Neural progenitor cell (in vitro differentiated cells): Measurements from ENCODE around the gene RELCH. TPM values are rescaled to one million over a fixed set of nuclear protein-coding genes. Genes with fewer than 3 reads are reported as not detected.

Experiments
- DNase-seq: peaks from one replicate; pipeline ENCODE4 v3.0.0-alpha.2; 2016; ENCODE audit warnings: low spot score
- H2AFZ ChIP-seq: fragments of 200-600 bp; sonication (generic); replicated peaks from 2 replicates; pipeline ENCODE4 v1.6.1; 2016; ENCODE audit warnings: antibody characterized with exemption
- H3F3A ChIP-seq: fragments of 200-600 bp; sonication (generic); 2 replicates; pipeline ENCODE4 v1.6.1; 2016; ENCODE audit warnings: antibody characterized with exemption, low read depth
- H3K27ac ChIP-seq: fragments of 200-600 bp; sonication (generic); 2 replicates; pipeline ENCODE4 v1.5.1; 2016; ENCODE audit warnings: mild to moderate bottlenecking
- H3K27me3 ChIP-seq: fragments of 200-600 bp; sonication (generic); 2 replicates; pipeline ENCODE4 v1.6.1; 2016; ENCODE audit warnings: mild to moderate bottlenecking, moderate library complexity
- H3K36me3 ChIP-seq: fragments of 200-600 bp; sonication (generic); 2 replicates; pipeline ENCODE4 v1.5.1; 2016
- H3K4me1 ChIP-seq: fragments of 200-600 bp; sonication (generic); 2 replicates; pipeline ENCODE4 v1.6.1; 2016; ENCODE audit warnings: mixed run types
- H3K4me2 ChIP-seq: fragments of 200-600 bp; sonication (generic); 2 replicates; pipeline ENCODE4 v1.6.1; 2016
- H3K4me3 ChIP-seq: fragments of 200-600 bp; sonication (generic); 2 replicates; pipeline ENCODE4 v1.5.1; 2016
- H3K79me2 ChIP-seq: fragments of 200-600 bp; sonication (generic); 2 replicates; pipeline ENCODE4 v1.6.1; 2016; ENCODE audit warnings: low read depth
- H3K9ac ChIP-seq: fragments of 200-600 bp; sonication (generic); 2 replicates; pipeline ENCODE4 v1.6.1; 2016
- H3K9me3 ChIP-seq: fragments of 200-600 bp; sonication (generic); 2 replicates; pipeline ENCODE4 v1.5.1; 2016; ENCODE audit warnings: low read depth
- H4K20me1 ChIP-seq: fragments of 200-600 bp; sonication (generic); 2 replicates; pipeline ENCODE4 v1.6.1; 2016; ENCODE audit warnings: low read depth
- H3K27ac Mint-ChIP-seq: 3 replicates; pipeline ENCODE4 v1.8.0; 2021; ENCODE audit warnings: mixed read lengths
- H3K27me3 Mint-ChIP-seq: 2 replicates; pipeline ENCODE4 v1.8.0; 2022; ENCODE audit warnings: low read depth, mild to moderate bottlenecking, inconsistent platforms, moderate library complexity, mixed read lengths; ENCODE audit not compliant: insufficient read depth
- H3K36me3 Mint-ChIP-seq: 3 replicates; pipeline ENCODE4 v1.8.0; 2021; ENCODE audit warnings: mixed read lengths
- H3K4me1 Mint-ChIP-seq: 3 replicates; pipeline ENCODE4 v1.8.0; 2021; ENCODE audit warnings: mixed read lengths
- H3K4me3 Mint-ChIP-seq: 3 replicates; pipeline ENCODE4 v1.8.0; 2021; ENCODE audit warnings: mild to moderate bottlenecking, moderate library complexity, mixed read lengths
- H3K9me3 Mint-ChIP-seq: 3 replicates; pipeline ENCODE4 v1.8.0; 2020; ENCODE audit warnings: mixed read lengths
- CTCF ChIP-seq: fragments of 200-600 bp; sonication (generic); IDR thresholded peaks from 2 replicates; pipeline ENCODE4 v1.5.1; 2017; ENCODE audit warnings: antibody characterized with exemption, mild to moderate bottlenecking
- EZH2 ChIP-seq: fragments of 200-600 bp; sonication (generic); IDR thresholded peaks from 2 replicates; pipeline ENCODE4 v1.6.1; 2017; ENCODE audit warnings: antibody characterized with exemption, mild to moderate bottlenecking, moderate library complexity
- EZH2phosphoT487 ChIP-seq: fragments of 200-600 bp; sonication (generic); IDR thresholded peaks from 2 replicates; pipeline ENCODE4 v1.6.1; 2017; ENCODE audit warnings: antibody characterized with exemption
- total RNA-seq: library from RNA; depleted of rRNA; stranded (reverse); fragments of >200 nt; gene quantifications from 2 replicates; pipeline ENCODE4 v1.2.3, GENCODE V29; 2015; ENCODE audit warnings: low replicate concordance

RELCH gene
- total RNA-seq, result 27.9 and 40.9 TPM in 2 replicates

GRCh38 chr18:62186774-62187542 lies at the start of gene RELCH, which contains the start of gene PIGN:
TSS of gene RELCH (plus strand) at chr18:62187255. CDS start at chr18:62187506, 251 bp downstream.
TSS of gene PIGN (minus strand) at chr18:62187056. CDS start at chr18:62161353, 25,703 bp downstream.
- no peaks in the 10 kb centered on the region for H3K36me3 ChIP-seq

GRCh38 chr18:62138461-62139235 lies 48.4 kb upstream of the RELCH start:
- Histone ChIP-seq H3K27ac (no peak overlapping the region), H3K27me3 (no peaks in the 10 kb centered on the region), H3K4me2 (no peak overlapping the region), H3K79me2 (no peaks in the 10 kb centered on the region), H3K9ac (no peak overlapping the region), H4K20me1 (no peaks in the 10 kb centered on the region), H3K4me3 (no peak overlapping the region), H2AFZ (no peak overlapping the region), H3K9me3 (no peaks in the 10 kb centered on the region), H3K4me1 (peaks cover 3% of the 10 kb centered on the region), H3F3A (peaks cover 7% of the 10 kb centered on the region), H3K36me3 (peaks cover 6% of the 10 kb centered on the region)
- Mint-ChIP-seq H3K4me1 (peaks cover 4% of the 10 kb centered on the region), H3K27me3 (no peaks in the 10 kb centered on the region), H3K4me3 (no peak overlapping the region), H3K27ac (no peak overlapping the region), H3K36me3 (peaks cover 5% of the 10 kb centered on the region), H3K9me3 (no peaks in the 10 kb centered on the region)
- TF ChIP-seq EZH2 (no peak), EZH2phosphoT487 (no peak), CTCF (no peak)
- DNase-seq, result no peak

More at GRCh38 chr18:62186774-62187542, at the start of gene RELCH, which contains the start of gene PIGN:
- H4K20me1 ChIP-seq, result peaks cover 31% of the 10 kb centered on the region
- H3K27ac Mint-ChIP-seq, result peak within 1 kb of the TSS; percentile 98
- peak within 1 kb of the TSS; percentile 86 for H2AFZ ChIP-seq
- no peaks in the 10 kb centered on the region for H3K27me3 ChIP-seq
- H3K9ac ChIP-seq, result peak within 1 kb of the TSS; percentile 91
- peaks cover 20% of the 10 kb centered on the region for H3K4me1 ChIP-seq
- DNase-seq, result peak; percentile 99
- H3F3A ChIP-seq, result peaks cover 24% of the 10 kb centered on the region
- peaks cover 6% of the 10 kb centered on the region for H3K9me3 Mint-ChIP-seq
- peak within 1 kb of the TSS; percentile 92 for H3K27ac ChIP-seq
- H3K4me3 Mint-ChIP-seq, result peak within 1 kb of the TSS; percentile 100
- peak within 1 kb of the TSS; percentile 98 for H3K4me2 ChIP-seq
- no peak for TF ChIP-seq CTCF
- TF ChIP-seq EZH2phosphoT487, result no peak
- TF ChIP-seq EZH2, result no peak
- H3K9me3 ChIP-seq, result no peaks in the 10 kb centered on the region
- H3K4me3 ChIP-seq, result peak within 1 kb of the TSS; percentile 93
- H3K27me3 Mint-ChIP-seq, result no peaks in the 10 kb centered on the region
- H3K4me1 Mint-ChIP-seq, result peaks cover 35% of the 10 kb centered on the region
- H3K79me2 ChIP-seq, result peaks cover 76% of the 10 kb centered on the region
- H3K36me3 Mint-ChIP-seq, result peaks cover 13% of the 10 kb centered on the region

GRCh38 chr18:62140259-62140658 lies 46.8 kb upstream of the RELCH start:
- Histone ChIP-seq H4K20me1 (no peaks in the 10 kb centered on the region), H3K4me3 (no peak overlapping the region), H3K9ac (no peak overlapping the region), H3K79me2 (no peaks in the 10 kb centered on the region), H3K36me3 (peaks cover 6% of the 10 kb centered on the region), H3K4me1 (peaks cover 3% of the 10 kb centered on the region), H3K27ac (no peak overlapping the region), H3K4me2 (no peak overlapping the region), H3F3A (peaks cover 7% of the 10 kb centered on the region), H2AFZ (no peak overlapping the region), H3K27me3 (no peaks in the 10 kb centered on the region), H3K9me3 (no peaks in the 10 kb centered on the region)
- no peak overlapping the region for H3K4me3 Mint-ChIP-seq
- no peak for TF ChIP-seq EZH2
- no peak for TF ChIP-seq EZH2phosphoT487
- no peak for TF ChIP-seq CTCF
- H3K27ac Mint-ChIP-seq, result no peak overlapping the region
- H3K36me3 Mint-ChIP-seq, result peaks cover 5% of the 10 kb centered on the region
- H3K4me1 Mint-ChIP-seq, result no peaks in the 10 kb centered on the region
- no peaks in the 10 kb centered on the region for H3K9me3 Mint-ChIP-seq
- DNase-seq, result no peak
- H3K27me3 Mint-ChIP-seq, result no peaks in the 10 kb centered on the region
